ENCODE data around the gene LRRC8A. TPM values are rescaled to one million over a fixed set of nuclear protein-coding genes. Genes with fewer than 3 reads are reported as not detected.

The LRRC8A gene
- total and polyA plus RNA-seq, 2 of the 8 experiments (the other 6 are each of a cell fraction or from before 2014, with no cell fraction given) = 103 to 111 TPM

- H3K36me3 ChIP-seq (ENCODE audit: control insufficient read depth in 2 of 4, insufficient read depth in 4 of 4, low read length in 3 of 4) = peaks cover 0 to 23% (median 16%) of the 10 kb centered on the region in 4 experiments
- peak within 1 kb of the TSS; percentile 72 for H4K91ac ChIP-seq (replicated peaks; ENCODE audit: insufficient read length, low read length)
- peaks cover 0 to 2% of the 10 kb centered on the region in 2 experiments; a peak in 1 of 4 replicates for H3K79me2 ChIP-seq (ENCODE audit: control insufficient read depth in 1 of 2, insufficient read depth in 2 of 2, low read length in 2 of 2)
- H3K4me2 ChIP-seq (ENCODE audit: insufficient read depth in 1 of 2, low read depth in 2 of 2, low read length in 2 of 2) = peak within 1 kb of the TSS; percentile 46 to 70; a peak in 3 of 4 replicates
- H4K5ac ChIP-seq (ENCODE audit: insufficient read length, low read depth, low read length) = peak within 1 kb of the TSS; percentile 53
- H3K14ac ChIP-seq (ENCODE audit: insufficient read length) = no peak within 1 kb of the TSS
- peak within 1 kb of the TSS in 3 of 4 experiments; percentile 39 to 73 (median 73); a peak in 5 of 8 replicates for H3K4me3 ChIP-seq (ENCODE audit: extremely low read depth in 1 of 4, insufficient read depth in 2 of 4, low read depth in 3 of 4, low read length in 4 of 4)
- peak within 1 kb of the TSS; percentile 90 for H4K8ac ChIP-seq (ENCODE audit: extremely low read depth, insufficient read depth, low read length)
- peak within 1 kb of the TSS; percentile 50; the same call in 1 of the 2 replicates for H3K27ac ChIP-seq (ENCODE audit: low read depth, low read length)
- H2BK5ac ChIP-seq (ENCODE audit: low read depth, low read length) = peak within 1 kb of the TSS; percentile 88
- peaks cover 0 to 10% (median 4%) of the 10 kb centered on the region in 4 experiments; a peak in 5 of 7 replicates for H3K4me1 ChIP-seq (replicated peaks in 1 of 4; ENCODE audit: control insufficient read depth in 3 of 4, insufficient read depth in 4 of 4, low read length in 3 of 4)
- H2AFZ ChIP-seq (ENCODE audit: low read length) = peak within 1 kb of the TSS; percentile 62
- peaks cover 2% of the 10 kb centered on the region; the same call in 1 of the 2 replicates for H3K23me2 ChIP-seq (ENCODE audit: low read depth, low read length)
- peak within 1 kb of the TSS in 3 of 4 experiments; percentile 50 to 65 (median 59); a peak in 3 of 7 replicates for H3K9ac ChIP-seq (replicated peaks in 1 of 4; ENCODE audit: extremely low read depth in 1 of 4, low read depth in 3 of 4, low read length in 3 of 4)
- no peaks in the 10 kb centered on the region for H3K9me3 ChIP-seq (ENCODE audit: insufficient read depth in 2 of 2, low read depth in 1 of 2, low read length in 1 of 2)
- 0 out of 2 replicates have a peak within 1 kb of the TSS, but pooled peaks have one; percentile 30 for H2AK5ac ChIP-seq (ENCODE audit: low read depth, low read length)
- FAIRE-seq (no peak), DNase-seq (ENCODE audit: low read depth in 1 of 2, low spot score in 2 of 2) (no peak)
- ChIA-PET POLR2A (ENCODE audit: partially characterized antibody) (interaction anchor here (1.2 to 2.9 kb wide), 8 partner anchors 8 to 236 kb away, joined by 3 to 18 read pairs (median 5); partner anchors contain the start of genes KYAT1 and LRRC8A), CTCF (ENCODE audit: partially characterized antibody) (interaction anchor here (0.8 to 9.7 kb wide), 5 partner anchors 9 to 58 kb away, joined by 3 to 139 read pairs (median 7); no protein-coding TSS in a partner anchor)
- peak within 1 kb of the TSS; percentile 72; the same call in 1 of the 2 replicates for H2BK15ac ChIP-seq (ENCODE audit: low read length)
- peak within 1 kb of the TSS; percentile 90; the same call in 1 of the 2 replicates for H2BK20ac ChIP-seq (ENCODE audit: low read length)
- peak within 1 kb of the TSS; percentile 67 for H3K56ac ChIP-seq (replicated peaks; ENCODE audit: insufficient read length, low read depth, low read length)
- no peaks in the 10 kb centered on the region for H3K27me3 ChIP-seq (replicated peaks in 1 of 4; ENCODE audit: control insufficient read depth in 3 of 4, extremely low read depth in 1 of 4, insufficient read depth in 3 of 4, low read length in 3 of 4)
- no peak within 1 kb of the TSS for H3K23ac ChIP-seq (ENCODE audit: insufficient read length)
- no peaks in the 10 kb centered on the region for H3K79me1 ChIP-seq (ENCODE audit: low read depth, low read length)
- H4K20me1 ChIP-seq (replicated peaks in 1 of 2; ENCODE audit: control insufficient read depth in 1 of 2, insufficient read depth in 2 of 2, low read length in 2 of 2) = peaks cover 3% of the 10 kb centered on the region in 2 experiments
- 87% methylated on average over 13 of the region's 13 CpGs; no CpG with 5 or more reads in 1 of the 2 experiments for WGBS, 2 experiments (ENCODE audit: extremely low coverage in 1 of 2, insufficient coverage in 1 of 2, insufficient read length in 1 of 2, insufficient replicate concordance in 2 of 2, low coverage in 1 of 2, low lambda C conversion rate in 2 of 2, missing lambda C conversion rate in 1 of 2)
- H3K4ac ChIP-seq (replicated peaks; ENCODE audit: insufficient read length, low read depth, low read length) = peak within 1 kb of the TSS; percentile 76
- no peak within 1 kb of the TSS for H2BK120ac ChIP-seq (replicated peaks; ENCODE audit: low read depth, low read length)
- peak within 1 kb of the TSS; percentile 90 for H3K18ac ChIP-seq (ENCODE audit: extremely low read depth, low read length)
- H2BK12ac ChIP-seq (ENCODE audit: low read depth, low read length) = peak within 1 kb of the TSS; percentile 90
- TF ChIP-seq KDM5A (IDR thresholded peaks at IDR 0.05; ENCODE audit: low read length) = no peak
- no peak for TF ChIP-seq TEAD4 (IDR thresholded peaks at IDR 0.05; ENCODE audit: low read depth, low read length)
- TF ChIP-seq YY1 (IDR thresholded peaks at IDR 0.05; ENCODE audit: low read depth, low read length) = no peak
- TF ChIP-seq NANOG (IDR thresholded peaks at IDR 0.05; ENCODE audit: insufficient read depth, low read depth, low read length, poor library complexity, severe bottlenecking) = no peak
- no peak for TF ChIP-seq JUN (IDR thresholded peaks at IDR 0.05; ENCODE audit: low read depth, low read length)
- no peak for TF ChIP-seq CHD1 (IDR thresholded peaks at IDR 0.05; ENCODE audit: low read depth, low read length)
- no peak for TF ChIP-seq EGR1 (IDR thresholded peaks at IDR 0.05; ENCODE audit: borderline replicate concordance, low read depth, low read length)
- no peak for TF ChIP-seq CEBPB (IDR thresholded peaks at IDR 0.05; ENCODE audit: low read depth, low read length)
- TF ChIP-seq E2F6 (IDR thresholded peaks at IDR 0.05) = no peak
- TF ChIP-seq BACH1 (IDR thresholded peaks at IDR 0.05; ENCODE audit: low read length) = no peak
- TF ChIP-seq ASH2L (IDR thresholded peaks at IDR 0.05; ENCODE audit: low read length) = no peak
- no peak for TF ChIP-seq SP2 (IDR thresholded peaks at IDR 0.05; ENCODE audit: low read length)
These were observed 38.6 kb downstream of the LRRC8A start, which contains the start of gene PHYHD1 for GRCh38 chr9:128920381-128921058. Gene PHYHD1, plus strand, starts transcription at chr9:128920982. Its CDS starts 1,342 bp downstream, at chr9:128922324.
